Thyroid gland (tissue), 4 donors: Measurements from ENCODE around the gene ACAP3.

ENCODE experiments used
- POLR2A ChIP-seq, 2 donors: fragments of 450-650 bp; IDR thresholded peaks; one replicate each; pipeline ENCODE4 v1.6.1; 2017; ENCODE audit warnings: antibody characterized with exemption in 2 of 2, mild to moderate bottlenecking in 2 of 2, moderate library complexity in 1 of 2
- TF ChIP-seq, protein P1 (sequence below), 6 experiments: fragments of 200-600 bp in 3 of 6; fragments of 450-650 bp in 3 of 6; sonication (generic) in 3 of 6; IDR thresholded peaks; one replicate each; pipeline ENCODE4 v1.5.1; 2016 to 2019; ENCODE audit warnings: antibody characterized with exemption in 6 of 6, mild to moderate bottlenecking in 2 of 6, inconsistent platforms in 1 of 6, moderate library complexity in 1 of 6

DNA sequence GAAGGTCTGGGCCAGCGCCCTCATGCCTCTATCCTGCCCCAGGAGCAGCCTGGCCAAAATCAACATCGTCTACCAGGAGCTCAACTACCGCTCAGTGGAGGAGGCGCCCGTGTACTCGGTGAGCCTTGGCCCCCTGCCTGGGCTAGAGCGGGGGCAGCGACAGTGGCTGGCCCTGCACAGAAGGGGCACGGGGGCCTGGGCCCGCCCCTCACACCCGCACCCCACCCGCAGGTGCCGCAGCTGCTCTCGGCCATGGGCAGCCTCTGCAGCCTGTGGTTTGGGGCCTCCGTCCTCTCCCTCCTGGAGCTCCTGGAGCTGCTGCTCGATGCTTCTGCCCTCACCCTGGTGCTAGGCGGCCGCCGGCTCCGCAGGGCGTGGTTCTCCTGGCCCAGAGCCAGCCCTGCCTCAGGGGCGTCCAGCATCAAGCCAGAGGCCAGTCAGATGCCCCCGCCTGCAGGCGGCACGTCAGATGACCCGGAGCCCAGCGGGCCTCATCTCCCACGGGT, 16.7 kb downstream of the ACAP3 start:
- no peak for TF ChIP-seq POLR2A (IDR thresholded peaks at IDR 0.05)
- TF ChIP-seq, protein P1, sequence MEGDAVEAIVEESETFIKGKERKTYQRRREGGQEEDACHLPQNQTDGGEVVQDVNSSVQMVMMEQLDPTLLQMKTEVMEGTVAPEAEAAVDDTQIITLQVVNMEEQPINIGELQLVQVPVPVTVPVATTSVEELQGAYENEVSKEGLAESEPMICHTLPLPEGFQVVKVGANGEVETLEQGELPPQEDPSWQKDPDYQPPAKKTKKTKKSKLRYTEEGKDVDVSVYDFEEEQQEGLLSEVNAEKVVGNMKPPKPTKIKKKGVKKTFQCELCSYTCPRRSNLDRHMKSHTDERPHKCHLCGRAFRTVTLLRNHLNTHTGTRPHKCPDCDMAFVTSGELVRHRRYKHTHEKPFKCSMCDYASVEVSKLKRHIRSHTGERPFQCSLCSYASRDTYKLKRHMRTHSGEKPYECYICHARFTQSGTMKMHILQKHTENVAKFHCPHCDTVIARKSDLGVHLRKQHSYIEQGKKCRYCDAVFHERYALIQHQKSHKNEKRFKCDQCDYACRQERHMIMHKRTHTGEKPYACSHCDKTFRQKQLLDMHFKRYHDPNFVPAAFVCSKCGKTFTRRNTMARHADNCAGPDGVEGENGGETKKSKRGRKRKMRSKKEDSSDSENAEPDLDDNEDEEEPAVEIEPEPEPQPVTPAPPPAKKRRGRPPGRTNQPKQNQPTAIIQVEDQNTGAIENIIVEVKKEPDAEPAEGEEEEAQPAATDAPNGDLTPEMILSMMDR (IDR thresholded peaks at IDR 0.05), result no peak
